HT-29 (cell line): ENCODE measurements around the gene CCDC43. TPM values are rescaled to one million over a fixed set of nuclear protein-coding genes. Genes with fewer than 3 reads are reported as not detected.
"Not testable (repeated sequence)": the region's sequence is repeated elsewhere in the genome, so short reads cannot be mapped to it uniquely, and the experiment has no call there.

Source experiments
- DNase-seq: peaks from one replicate; pipeline ENCODE4 v3.0.0-alpha.2; 2015; ENCODE audit warnings: low spot score
- total RNA-seq: library from RNA; depleted of rRNA; stranded (reverse); fragments of >200 nt; shearing (Covaris generic); gene quantifications from 2 replicates; pipeline ENCODE4 v1.2.3, GENCODE V29; 2014

CCDC43 gene
- total RNA-seq, 1 experiment from 2014 or later, result 13.9 TPM

- peak; percentile 37 for DNase-seq
Measured at GRCh38 chr17:44672479-44673093, 17.0 kb downstream of the CCDC43 start.

GRCh38 chr17:44666006-44666405 is 23.6 kb downstream of the CCDC43 start:
- DNase-seq, result no peak

- no peak for DNase-seq
Measured at GRCh38 chr17:44664867-44665266, 24.7 kb downstream of the CCDC43 start.

GRCh38 chr17:44663095-44663494 is 26.5 kb downstream of the CCDC43 start:
- no peak for DNase-seq

GRCh38 chr17:44661835-44662234 is 27.7 kb downstream of the CCDC43 start:
- no peak for DNase-seq

GRCh38 chr17:44655983-44656710 is 33.4 kb downstream of the CCDC43 start, which contains the start of gene MEIOC:
Gene MEIOC, plus strand, starts transcription at chr17:44656468. Its CDS starts 146 bp downstream, at chr17:44656614.
- no peak for DNase-seq

GRCh38 chr17:44653954-44654353 is 35.6 kb downstream of the CCDC43 start:
- DNase-seq, result no peak

- DNase-seq, result no peak
Measured at GRCh38 chr17:44653384-44653783, 36.2 kb downstream of the CCDC43 start.

GRCh38 chr17:44652727-44653126 is 36.8 kb downstream of the CCDC43 start:
- no peak for DNase-seq

GRCh38 chr17:44651228-44651627 is 38.3 kb downstream of the CCDC43 start:
- no peak for DNase-seq

- no peak for DNase-seq
Measured at GRCh38 chr17:44648963-44649362, 40.6 kb downstream of the CCDC43 start.

- no peak for DNase-seq
Measured at GRCh38 chr17:44647736-44648135, 41.8 kb downstream of the CCDC43 start.

- no peak for DNase-seq
Measured at GRCh38 chr17:44646280-44646679, 43.3 kb downstream of the CCDC43 start.

- DNase-seq, result no peak
Measured at GRCh38 chr17:44645341-44645740, 44.2 kb downstream of the CCDC43 start.

- no peak for DNase-seq
Measured at GRCh38 chr17:44642834-44643233, 46.7 kb downstream of the CCDC43 start.

GRCh38 chr17:44637066-44637465 is 52.5 kb downstream of the CCDC43 start:
- no peak for DNase-seq

GRCh38 chr17:44636562-44636961 is 53.0 kb downstream of the CCDC43 start:
- DNase-seq, result peak; percentile 38

GRCh38 chr17:44634401-44634800 is 55.2 kb downstream of the CCDC43 start:
- DNase-seq, result not testable (repeated sequence)

GRCh38 chr17:44633998-44634397 is 55.6 kb downstream of the CCDC43 start:
- no peak for DNase-seq

- no peak for DNase-seq
Measured at GRCh38 chr17:44630703-44631102, 58.9 kb downstream of the CCDC43 start.

GRCh38 chr17:44629314-44629713 is 60.3 kb downstream of the CCDC43 start:
- no peak for DNase-seq

- no peak for DNase-seq
Measured at GRCh38 chr17:44628243-44629188, 61.1 kb downstream of the CCDC43 start.
